Measurements from ENCODE around the gene KCNMB2.

The KCNMB2 gene

DNA sequence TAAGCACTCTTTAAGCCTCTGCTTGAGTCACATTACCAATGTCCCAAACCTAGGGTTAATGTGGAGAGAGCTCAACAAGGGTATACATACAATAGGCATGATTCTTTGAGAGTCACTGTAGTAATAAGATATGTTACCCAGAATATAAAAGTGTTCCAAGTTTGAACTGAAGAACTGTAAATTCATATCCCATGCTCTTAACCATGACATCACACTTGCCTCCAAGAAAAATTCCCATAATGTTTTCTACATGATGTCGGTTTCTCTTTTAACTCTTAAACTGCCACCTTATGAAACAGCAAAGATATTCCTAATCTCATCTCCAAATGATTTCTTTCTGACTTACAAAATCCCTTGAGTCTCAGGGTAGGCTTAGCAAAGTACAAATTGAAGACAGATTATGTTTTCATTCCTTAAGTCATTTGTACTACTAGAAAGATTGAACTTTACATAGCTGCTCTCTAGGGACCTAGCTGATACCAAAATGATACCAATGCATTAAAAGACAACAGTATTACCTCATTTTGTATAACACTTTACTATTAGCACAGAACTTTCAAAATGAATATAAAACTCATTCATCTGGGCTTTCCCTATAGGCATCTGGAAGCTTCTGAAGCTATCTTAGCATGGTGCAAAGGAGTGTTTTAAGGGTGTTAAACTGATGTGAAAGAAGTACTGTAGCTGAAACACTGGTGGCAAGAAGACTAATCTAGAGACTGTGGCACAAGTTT, 127.1 kb downstream of the KCNMB2 start:
- ChIA-PET POLR2A (no interaction called here), CTCF (no interaction called here)
- no peak for DNase-seq (ENCODE audit: low read depth, low spot score)
- TF ChIP-seq, protein P1, sequence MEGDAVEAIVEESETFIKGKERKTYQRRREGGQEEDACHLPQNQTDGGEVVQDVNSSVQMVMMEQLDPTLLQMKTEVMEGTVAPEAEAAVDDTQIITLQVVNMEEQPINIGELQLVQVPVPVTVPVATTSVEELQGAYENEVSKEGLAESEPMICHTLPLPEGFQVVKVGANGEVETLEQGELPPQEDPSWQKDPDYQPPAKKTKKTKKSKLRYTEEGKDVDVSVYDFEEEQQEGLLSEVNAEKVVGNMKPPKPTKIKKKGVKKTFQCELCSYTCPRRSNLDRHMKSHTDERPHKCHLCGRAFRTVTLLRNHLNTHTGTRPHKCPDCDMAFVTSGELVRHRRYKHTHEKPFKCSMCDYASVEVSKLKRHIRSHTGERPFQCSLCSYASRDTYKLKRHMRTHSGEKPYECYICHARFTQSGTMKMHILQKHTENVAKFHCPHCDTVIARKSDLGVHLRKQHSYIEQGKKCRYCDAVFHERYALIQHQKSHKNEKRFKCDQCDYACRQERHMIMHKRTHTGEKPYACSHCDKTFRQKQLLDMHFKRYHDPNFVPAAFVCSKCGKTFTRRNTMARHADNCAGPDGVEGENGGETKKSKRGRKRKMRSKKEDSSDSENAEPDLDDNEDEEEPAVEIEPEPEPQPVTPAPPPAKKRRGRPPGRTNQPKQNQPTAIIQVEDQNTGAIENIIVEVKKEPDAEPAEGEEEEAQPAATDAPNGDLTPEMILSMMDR (IDR thresholded peaks at IDR 0.05; ENCODE audit: insufficient read depth, low read length, missing control alignments), result no peak
- no peak overlapping the region for H3K4me3 ChIP-seq (ENCODE audit: low read depth, low read length)

- ChIA-PET POLR2A (no interaction called here), CTCF (no interaction called here)
- TF ChIP-seq, protein P1 (IDR thresholded peaks at IDR 0.05; ENCODE audit: insufficient read depth, low read length, missing control alignments), result no peak
- H3K4me3 ChIP-seq (ENCODE audit: low read depth, low read length), result no peak overlapping the region
- DNase-seq (ENCODE audit: low read depth, low spot score), result no peak
These were observed 129.5 kb downstream of the KCNMB2 start for GRCh38 chr3:178665747-178666146.

GRCh38 chr3:178669022-178669601, 132.9 kb downstream of the KCNMB2 start:
- no peak for DNase-seq (ENCODE audit: low read depth, low spot score)
- no peak overlapping the region for H3K4me3 ChIP-seq (ENCODE audit: low read depth, low read length)
- TF ChIP-seq, protein P1 (IDR thresholded peaks at IDR 0.05; ENCODE audit: insufficient read depth, low read length, missing control alignments), result no peak
- POLR2A ChIA-PET, result no interaction called here
- CTCF ChIA-PET, result no interaction called here

GRCh38 chr3:178669758-178670157, 133.5 kb downstream of the KCNMB2 start:
- DNase-seq (ENCODE audit: low read depth, low spot score), result no peak
- POLR2A ChIA-PET, result no interaction called here
- CTCF ChIA-PET, result no interaction called here
- H3K4me3 ChIP-seq (ENCODE audit: low read depth, low read length), result no peak overlapping the region
- TF ChIP-seq, protein P1 (IDR thresholded peaks at IDR 0.05; ENCODE audit: insufficient read depth, low read length, missing control alignments), result no peak

DNA sequence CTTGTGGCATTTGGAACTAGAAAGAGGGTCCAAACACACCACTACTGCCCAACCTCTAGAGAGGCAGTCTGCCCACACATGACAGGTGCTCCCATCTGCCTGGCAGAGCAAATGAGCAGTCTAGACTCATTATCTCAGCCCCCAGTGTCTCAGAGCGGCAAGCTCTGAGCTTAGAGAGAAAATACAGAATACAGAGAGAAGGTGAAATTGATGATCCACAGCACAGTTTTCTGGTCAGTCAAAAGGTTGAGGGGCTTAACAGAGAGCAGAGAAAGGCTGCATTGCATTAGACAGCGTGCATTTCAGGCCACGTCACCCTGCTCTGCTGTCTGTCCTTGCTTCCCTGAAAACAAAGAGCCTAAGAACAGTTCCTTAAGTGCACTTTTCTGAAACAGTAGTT, 135.1 kb downstream of the KCNMB2 start:
- POLR2A ChIA-PET, result no interaction called here
- TF ChIP-seq, protein P1 (IDR thresholded peaks at IDR 0.05; ENCODE audit: insufficient read depth, low read length, missing control alignments), result no peak
- CTCF ChIA-PET, result no interaction called here

GRCh38 chr3:178671791-178672190, 135.6 kb downstream of the KCNMB2 start:
- no peak for DNase-seq (ENCODE audit: low read depth, low spot score)
- ChIA-PET CTCF (no interaction called here), POLR2A (no interaction called here)
- no peak overlapping the region for H3K4me3 ChIP-seq (ENCODE audit: low read depth, low read length)
- TF ChIP-seq, protein P1 (IDR thresholded peaks at IDR 0.05; ENCODE audit: insufficient read depth, low read length, missing control alignments), result no peak

More for the DNA sequence above, 135.1 kb downstream of the KCNMB2 start:
- H3K4me3 ChIP-seq (ENCODE audit: low read depth, low read length), result no peak overlapping the region
- DNase-seq (ENCODE audit: low read depth, low spot score), result no peak

Data from AG04449 (cell line).